Measurements from ENCODE around the gene RNF222.

RNF222 gene, protein sequence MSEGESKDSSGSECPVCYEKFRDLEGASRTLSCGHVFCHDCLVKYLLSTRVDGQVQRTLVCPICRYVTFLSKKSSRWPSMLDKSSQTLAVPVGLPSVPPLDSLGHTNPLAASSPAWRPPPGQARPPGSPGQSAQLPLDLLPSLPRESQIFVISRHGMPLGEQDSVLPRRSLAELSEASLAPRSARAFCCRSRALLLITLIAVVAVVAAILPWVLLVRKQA

DNA sequence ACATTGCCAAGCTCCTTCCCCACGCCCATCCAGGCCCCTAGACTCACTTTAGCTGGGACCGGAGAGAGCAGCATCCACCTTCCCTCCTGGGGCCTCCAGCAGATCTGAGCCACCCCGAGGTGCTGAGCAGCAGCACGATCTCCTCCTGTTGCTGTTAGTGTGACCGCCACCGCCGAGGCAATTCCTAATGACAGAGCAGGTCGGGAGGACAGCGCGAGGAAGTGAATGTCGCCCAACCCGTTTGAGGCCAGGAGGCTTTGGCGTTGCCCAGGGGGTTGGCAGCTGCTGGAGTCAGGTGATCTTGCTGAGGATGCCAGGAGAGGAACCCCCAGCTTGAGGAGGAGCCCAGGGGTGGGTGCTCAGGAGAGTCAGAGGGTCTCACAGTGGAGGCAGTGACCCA is at the start of gene RNF222:
Gene RNF222 (minus strand): TSS at position 192 of the 400 bp plus-strand sequence. CDS start 4,366 bp downstream, outside the sequence.
- ATAC-seq = no peak
- TF ChIP-seq RARB (CRISPR knock-in tag; IDR thresholded peaks at IDR 0.05) (no peak), OSR1 (CRISPR knock-in tag; IDR thresholded peaks at IDR 0.05) (no peak), CSDC2 (CRISPR knock-in tag; IDR thresholded peaks at IDR 0.05) (no peak), ZFP30 (CRISPR knock-in tag; IDR thresholded peaks at IDR 0.05) (no peak), TCF4 (CRISPR knock-in tag; IDR thresholded peaks at IDR 0.05; ENCODE audit: borderline replicate concordance) (no peak), ARNTL (CRISPR knock-in tag; IDR thresholded peaks at IDR 0.05; ENCODE audit: borderline replicate concordance, low read depth) (no peak), PATZ1 (CRISPR knock-in tag; IDR thresholded peaks at IDR 0.05; ENCODE audit: borderline replicate concordance) (no peak), GLIS3 (CRISPR knock-in tag; IDR thresholded peaks at IDR 0.05) (no peak), ZNF70 (CRISPR knock-in tag; IDR thresholded peaks at IDR 0.05) (no peak), POU6F1 (CRISPR knock-in tag; IDR thresholded peaks at IDR 0.05; ENCODE audit: borderline replicate concordance, low read depth) (no peak), BACH2 (CRISPR knock-in tag; IDR thresholded peaks at IDR 0.05; ENCODE audit: borderline replicate concordance) (no peak), SNAI2 (CRISPR knock-in tag; IDR thresholded peaks at IDR 0.05) (no peak), ZC3H10 (CRISPR knock-in tag; IDR thresholded peaks at IDR 0.05) (no peak), ISL1 (CRISPR knock-in tag; IDR thresholded peaks at IDR 0.05) (no peak)

- no peak for ATAC-seq
- TF ChIP-seq ZC3H10 (CRISPR knock-in tag; IDR thresholded peaks at IDR 0.05) (no peak), CSRNP3 (CRISPR knock-in tag; IDR thresholded peaks at IDR 0.05) (no peak), SNAI2 (CRISPR knock-in tag; IDR thresholded peaks at IDR 0.05) (no peak), RARB (CRISPR knock-in tag; IDR thresholded peaks at IDR 0.05) (no peak), ZNF565 (CRISPR knock-in tag; conservative IDR thresholded peaks at IDR 0.05; ENCODE audit: low read depth) (no peak)
- TF ChIP-seq, protein P1, sequence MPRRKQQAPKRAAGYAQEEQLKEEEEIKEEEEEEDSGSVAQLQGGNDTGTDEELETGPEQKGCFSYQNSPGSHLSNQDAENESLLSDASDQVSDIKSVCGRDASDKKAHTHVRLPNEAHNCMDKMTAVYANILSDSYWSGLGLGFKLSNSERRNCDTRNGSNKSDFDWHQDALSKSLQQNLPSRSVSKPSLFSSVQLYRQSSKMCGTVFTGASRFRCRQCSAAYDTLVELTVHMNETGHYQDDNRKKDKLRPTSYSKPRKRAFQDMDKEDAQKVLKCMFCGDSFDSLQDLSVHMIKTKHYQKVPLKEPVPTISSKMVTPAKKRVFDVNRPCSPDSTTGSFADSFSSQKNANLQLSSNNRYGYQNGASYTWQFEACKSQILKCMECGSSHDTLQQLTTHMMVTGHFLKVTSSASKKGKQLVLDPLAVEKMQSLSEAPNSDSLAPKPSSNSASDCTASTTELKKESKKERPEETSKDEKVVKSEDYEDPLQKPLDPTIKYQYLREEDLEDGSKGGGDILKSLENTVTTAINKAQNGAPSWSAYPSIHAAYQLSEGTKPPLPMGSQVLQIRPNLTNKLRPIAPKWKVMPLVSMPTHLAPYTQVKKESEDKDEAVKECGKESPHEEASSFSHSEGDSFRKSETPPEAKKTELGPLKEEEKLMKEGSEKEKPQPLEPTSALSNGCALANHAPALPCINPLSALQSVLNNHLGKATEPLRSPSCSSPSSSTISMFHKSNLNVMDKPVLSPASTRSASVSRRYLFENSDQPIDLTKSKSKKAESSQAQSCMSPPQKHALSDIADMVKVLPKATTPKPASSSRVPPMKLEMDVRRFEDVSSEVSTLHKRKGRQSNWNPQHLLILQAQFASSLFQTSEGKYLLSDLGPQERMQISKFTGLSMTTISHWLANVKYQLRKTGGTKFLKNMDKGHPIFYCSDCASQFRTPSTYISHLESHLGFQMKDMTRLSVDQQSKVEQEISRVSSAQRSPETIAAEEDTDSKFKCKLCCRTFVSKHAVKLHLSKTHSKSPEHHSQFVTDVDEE (CRISPR knock-in tag; IDR thresholded peaks at IDR 0.05) = no peak
Observed at GRCh38 chr17:8445536-8445935, 47.9 kb upstream of the RNF222 start.

DNA sequence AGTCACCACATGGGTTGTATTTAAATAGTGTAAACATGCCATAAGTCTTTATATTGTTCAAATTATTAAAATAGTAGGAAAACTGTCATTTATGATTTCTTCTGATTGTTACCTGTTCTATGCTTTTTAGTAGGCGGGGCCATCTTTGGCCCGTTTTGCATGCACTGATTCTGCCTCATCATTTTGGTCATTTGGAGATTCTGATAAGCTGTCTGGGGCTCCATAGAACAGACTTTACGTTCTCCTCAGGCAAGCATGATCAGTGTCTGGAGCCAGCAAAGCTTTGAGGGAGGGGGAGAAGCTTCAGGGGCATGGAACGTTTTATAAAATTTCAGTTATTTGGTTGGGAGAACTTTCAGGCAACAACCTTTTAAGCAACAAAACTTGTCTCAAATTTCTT is 46.9 kb upstream of the RNF222 start:
- ATAC-seq = no peak
- TF ChIP-seq ZFP3 (CRISPR knock-in tag; IDR thresholded peaks at IDR 0.05) (no peak), ESRRG (CRISPR knock-in tag; IDR thresholded peaks at IDR 0.05) (no peak), CREB5 (CRISPR knock-in tag; IDR thresholded peaks at IDR 0.05; ENCODE audit: low read depth) (no peak), TOX (CRISPR knock-in tag; IDR thresholded peaks at IDR 0.05; ENCODE audit: borderline replicate concordance) (no peak), TCF4 (CRISPR knock-in tag; IDR thresholded peaks at IDR 0.05; ENCODE audit: borderline replicate concordance) (no peak), ISL1 (CRISPR knock-in tag; IDR thresholded peaks at IDR 0.05) (no peak), BACH2 (CRISPR knock-in tag; IDR thresholded peaks at IDR 0.05; ENCODE audit: borderline replicate concordance) (no peak)

Measured in SK-N-SH treated with all-trans-retinoic acid at 6 μM for 48 hours (cell line).